Prostate gland (tissue), 2 donors: Measurements from ENCODE around the gene TDRD9.

ENCODE experiments used
- CTCF ChIP-seq, 4 experiments: fragments of 200-600 bp in 2 of 4; fragments of 450-650 bp in 2 of 4; sonication (generic) in 2 of 4; IDR thresholded peaks; 1 replicate in 3 of 4; 2 replicates in 1 of 4; pipeline ENCODE4 v1.5.1; 2016 to 2019; ENCODE audit warnings: antibody characterized with exemption in 4 of 4, mild to moderate bottlenecking in 2 of 4, moderate library complexity in 2 of 4
- POLR2A ChIP-seq: fragments of 450-650 bp; IDR thresholded peaks from one replicate; pipeline ENCODE4 v1.6.1; 2016; ENCODE audit warnings: antibody characterized with exemption, mild to moderate bottlenecking
- POLR2AphosphoS5 ChIP-seq: sonication (generic); formaldehyde crosslinking; IDR thresholded peaks from one replicate; pipeline ENCODE4 v1.6.1; 2017; ENCODE audit warnings: antibody characterized with exemption

GRCh38 chr14:103949131-103949790 is 21.0 kb downstream of the TDRD9 start:
- no peak for TF ChIP-seq CTCF (IDR thresholded peaks at IDR 0.05)
- TF ChIP-seq POLR2A = no peak
- no peak for TF ChIP-seq POLR2AphosphoS5
